Stimulated activated CD4-positive, alpha-beta T cell treated with anti-CD3 and anti-CD28 coated beads, Interleukin-12 subunit alpha, Interleukin-12 subunit beta, amount 100 ng/mL, for 4 hours (primary cell): Measurements from ENCODE around the gene TNRC6C.
"Not testable (repeated sequence)": the region's sequence is repeated elsewhere in the genome, so short reads cannot be mapped to it uniquely, and the experiment has no call there.

Experiments used
- DNase-seq: peaks from one replicate; pipeline ENCODE4 v3.0.0-alpha.2; 2020

The TNRC6C gene

GRCh38 chr17:78129351-78130089 lies 171.0 kb downstream of the TNRC6C start:
- no peak for DNase-seq

DNA sequence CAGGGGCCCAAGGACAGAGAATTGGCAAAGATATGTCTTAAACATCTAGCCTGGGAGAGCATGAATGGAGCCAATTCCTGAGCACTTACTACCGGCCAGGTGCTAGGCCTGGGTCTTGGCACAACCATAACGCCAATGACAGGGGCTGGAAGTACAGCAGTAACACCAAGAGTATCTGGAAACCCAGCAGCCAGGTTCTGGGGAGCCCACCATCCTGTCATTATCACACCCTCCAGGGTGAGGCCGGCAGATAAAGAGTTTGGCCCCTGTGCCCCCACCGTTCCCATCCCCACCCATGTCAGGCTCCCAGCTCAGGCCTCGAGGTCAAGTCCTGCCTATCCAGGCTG lies 171.6 kb downstream of the TNRC6C start:
- DNase-seq = no peak

DNA sequence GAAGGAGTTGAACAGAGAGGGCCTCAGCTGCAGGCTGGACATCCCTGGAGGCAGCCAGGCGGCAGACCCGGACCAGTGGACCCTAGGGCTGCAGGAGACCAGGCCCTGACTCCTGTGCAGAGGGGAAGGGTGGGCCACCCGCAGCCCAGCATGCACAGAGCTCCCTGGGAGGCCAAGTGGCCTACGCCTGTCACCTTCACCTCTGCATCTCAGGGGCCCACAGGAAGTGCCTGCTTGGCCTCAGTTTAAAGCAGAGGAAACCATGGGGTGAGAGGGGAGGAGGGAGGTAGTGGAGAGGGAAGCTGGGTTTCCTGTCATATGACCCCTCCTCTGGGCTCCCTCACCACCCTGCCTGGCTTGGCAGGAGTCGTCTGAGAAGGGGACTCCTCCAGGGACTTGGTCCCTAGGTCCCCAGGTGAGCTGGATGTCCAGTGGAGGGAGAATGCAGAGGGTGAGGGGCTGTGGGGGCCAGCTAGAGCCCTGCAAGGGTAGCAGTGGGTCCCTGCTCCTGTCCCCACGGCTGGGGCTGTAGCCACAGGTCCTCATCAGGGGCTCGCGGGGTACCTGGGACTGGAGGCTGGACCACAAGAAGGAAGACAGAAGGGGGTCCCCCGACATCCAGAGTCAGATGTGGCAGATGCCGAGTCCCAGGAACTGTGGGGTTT lies 172.1 kb downstream of the TNRC6C start, which contains the start of gene TMC8:
Gene TMC8, plus strand, starts transcription at position 335 of the 665 bp plus-strand sequence. CDS start 818 bp downstream, outside the sequence.
- no peak for DNase-seq

DNA sequence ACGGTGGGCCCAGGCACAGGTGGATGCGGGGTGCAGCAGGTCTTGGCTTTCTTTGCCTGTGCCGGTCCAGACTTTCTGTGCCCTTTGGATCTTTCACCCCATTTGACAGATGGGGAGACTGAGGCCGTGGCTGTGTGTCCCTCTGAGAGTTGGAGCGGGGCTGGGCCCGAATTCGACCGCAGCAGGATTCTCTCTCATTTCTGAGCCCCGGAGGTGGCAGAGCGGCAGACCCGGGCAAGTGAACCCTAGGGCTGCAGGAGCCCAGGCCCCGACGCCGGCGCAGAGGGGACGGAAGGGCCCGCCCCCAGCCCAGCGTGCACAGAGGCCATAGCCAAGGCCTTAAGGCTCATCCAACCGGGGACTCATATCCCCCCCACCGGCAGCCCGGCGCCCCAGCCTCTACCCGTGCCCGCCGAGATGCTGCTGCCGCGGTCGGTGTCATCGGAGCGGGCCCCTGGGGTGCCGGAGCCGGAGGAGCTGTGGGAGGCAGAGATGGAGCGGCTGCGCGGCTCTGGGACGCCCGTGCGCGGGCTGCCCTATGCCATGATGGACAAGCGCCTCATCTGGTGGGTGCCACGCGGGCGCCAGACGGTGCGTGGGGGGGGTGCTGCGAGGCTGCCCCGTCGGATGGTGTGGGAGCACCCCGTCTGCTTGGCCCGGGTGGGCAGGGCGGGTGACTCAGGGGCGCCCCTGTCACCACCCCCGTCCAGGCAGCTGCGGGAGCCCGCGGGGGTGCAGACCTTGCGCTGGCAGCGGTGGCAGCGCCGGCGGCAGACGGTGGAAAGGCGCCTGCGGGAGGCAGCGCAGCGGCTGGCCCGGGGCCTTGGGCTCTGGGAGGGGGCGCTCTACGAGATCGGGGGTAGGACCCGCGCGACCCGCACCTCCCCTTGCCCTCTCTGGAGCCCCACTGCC lies 172.9 kb downstream of the TNRC6C start:
- peak; percentile 59 for DNase-seq

- peak; percentile 65 for DNase-seq
Measured at GRCh38 chr17:78132084-78132676, 173.7 kb downstream of the TNRC6C start.

GRCh38 chr17:78132767-78133178 lies 174.3 kb downstream of the TNRC6C start:
- DNase-seq = no peak

GRCh38 chr17:78133179-78133951 lies 174.9 kb downstream of the TNRC6C start:
- no peak for DNase-seq

- DNase-seq = peak; percentile 62
Measured at GRCh38 chr17:78133971-78134898, 175.7 kb downstream of the TNRC6C start.

DNA sequence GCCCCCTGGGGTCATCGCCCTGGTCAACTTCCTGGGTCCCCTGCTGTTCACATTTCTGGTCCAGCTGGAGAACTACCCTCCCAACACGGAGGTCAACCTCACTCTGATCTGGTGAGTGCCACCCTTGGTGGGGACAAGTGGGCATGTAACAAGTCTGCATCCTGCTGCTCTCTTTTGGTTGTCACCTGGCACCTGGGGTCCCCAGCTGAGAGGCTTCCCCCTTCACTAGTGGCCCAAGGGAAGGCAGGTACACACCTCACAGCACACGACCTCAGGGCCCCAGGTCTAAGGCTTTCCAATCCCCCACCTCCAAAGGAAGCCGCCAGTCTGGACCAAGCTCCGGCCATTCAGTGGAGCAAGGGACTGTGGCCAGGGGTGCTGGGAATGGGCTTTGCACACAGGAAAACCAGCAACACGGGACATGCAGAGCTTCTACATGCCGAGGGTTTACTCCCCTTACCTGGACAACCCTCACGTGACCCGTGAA lies 176.4 kb downstream of the TNRC6C start:
- DNase-seq = no peak

- DNase-seq = no peak
Measured at GRCh38 chr17:78135858-78136500, 177.5 kb downstream of the TNRC6C start.

GRCh38 chr17:78137392-78138203 lies 179.1 kb downstream of the TNRC6C start:
- DNase-seq = no peak

DNA sequence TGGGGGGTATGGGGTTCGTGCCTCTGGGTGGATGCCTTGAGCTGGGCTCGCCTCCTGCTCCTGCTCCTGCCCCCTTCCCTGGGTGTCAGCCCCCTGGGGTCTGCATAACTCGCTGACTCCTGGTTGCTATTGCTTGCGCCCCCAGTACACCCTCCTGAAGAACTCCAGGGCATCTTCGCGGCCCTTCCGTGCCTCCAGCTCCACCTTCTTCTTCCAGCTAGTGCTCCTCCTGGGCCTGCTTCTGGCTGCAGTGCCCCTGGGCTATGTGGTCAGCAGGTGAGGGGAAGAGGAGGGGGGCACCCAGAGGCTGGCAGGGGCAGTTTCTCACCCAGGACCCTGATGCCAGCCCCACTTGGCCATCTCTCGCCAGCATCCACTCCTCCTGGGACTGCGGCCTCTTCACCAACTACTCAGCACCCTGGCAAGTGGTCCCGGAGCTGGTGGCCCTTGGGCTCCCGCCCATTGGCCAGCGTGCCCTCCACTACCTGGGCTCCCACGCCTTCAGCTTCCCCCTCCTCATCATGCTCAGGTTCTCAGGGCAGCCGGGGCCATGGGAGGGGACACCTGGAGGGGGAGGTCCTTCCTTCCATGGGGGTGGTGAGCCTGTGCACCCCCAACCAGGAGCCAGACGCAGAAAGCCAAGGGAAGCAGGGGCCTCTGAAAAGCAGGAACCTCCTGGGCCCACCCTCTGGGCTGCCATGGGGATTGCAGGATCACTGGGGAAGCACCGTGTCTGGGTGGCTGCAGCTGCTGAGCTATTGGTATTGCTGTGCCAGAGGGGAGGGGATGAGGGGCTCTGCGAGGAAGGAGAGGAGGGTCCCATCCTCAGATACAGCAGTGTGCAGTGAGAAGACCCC lies 179.9 kb downstream of the TNRC6C start:
- DNase-seq = no peak

DNA sequence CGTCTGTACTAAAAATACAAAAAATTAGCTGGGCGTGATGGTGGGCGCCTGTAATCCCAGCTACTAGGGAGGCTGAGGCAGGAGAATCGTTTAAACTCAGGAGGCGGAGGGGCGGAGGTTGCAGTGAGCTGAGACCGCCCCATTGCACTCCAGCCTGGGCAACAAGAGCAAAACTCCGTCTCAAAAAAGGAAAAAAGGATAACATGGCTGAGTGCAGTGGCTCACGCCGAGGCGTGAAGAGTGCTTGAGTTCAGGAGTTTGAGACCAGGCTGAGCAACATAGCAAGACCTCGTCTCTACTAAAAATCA lies 181.3 kb downstream of the TNRC6C start:
- not testable (repeated sequence) for DNase-seq

DNA sequence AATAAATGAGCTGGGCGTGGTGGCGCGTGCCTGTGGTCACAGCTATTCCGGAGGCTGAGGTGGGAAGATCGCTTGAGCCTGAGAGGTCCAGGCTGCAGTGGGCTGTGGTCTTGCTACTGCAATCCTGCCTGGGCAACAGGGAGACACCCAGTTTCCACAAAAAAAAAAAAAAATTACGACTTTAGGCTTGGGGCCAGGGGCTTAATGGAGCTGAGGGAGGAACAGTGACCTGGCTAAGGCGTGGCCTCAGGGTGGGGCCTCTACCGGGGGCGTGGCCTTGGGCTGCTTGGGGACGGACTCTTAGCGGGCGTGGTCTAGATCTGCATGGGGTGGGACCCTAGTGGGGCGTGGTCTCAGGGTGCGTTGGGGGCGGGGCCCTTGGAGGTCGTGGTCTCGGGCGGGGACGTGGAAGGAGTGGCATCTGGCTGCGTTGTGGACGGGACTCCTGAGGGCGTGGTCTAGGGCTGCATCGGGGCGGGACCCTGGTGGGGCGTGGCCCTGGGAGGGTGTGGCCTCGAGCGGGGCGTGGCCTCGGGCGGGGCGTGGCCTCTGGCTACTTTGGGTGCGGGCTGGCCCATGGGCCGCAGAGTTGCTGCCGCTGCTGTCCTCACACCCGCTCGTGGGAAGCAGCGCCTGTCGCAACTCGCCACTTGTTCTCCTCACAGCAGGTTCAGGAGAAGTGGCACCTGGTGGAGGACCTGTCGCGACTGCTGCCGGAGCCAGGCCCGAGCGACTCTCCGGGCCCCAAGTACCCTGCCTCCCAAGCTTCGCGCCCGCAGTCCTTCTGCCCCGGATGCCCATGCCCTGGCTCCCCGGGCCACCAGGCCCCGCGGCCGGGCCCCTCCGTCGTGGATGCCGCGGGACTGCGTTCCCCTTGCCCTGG lies 181.9 kb downstream of the TNRC6C start:
- peak; percentile 87 for DNase-seq

- DNase-seq = no peak
Measured at GRCh38 chr17:78141437-78142118, 183.1 kb downstream of the TNRC6C start.

DNA sequence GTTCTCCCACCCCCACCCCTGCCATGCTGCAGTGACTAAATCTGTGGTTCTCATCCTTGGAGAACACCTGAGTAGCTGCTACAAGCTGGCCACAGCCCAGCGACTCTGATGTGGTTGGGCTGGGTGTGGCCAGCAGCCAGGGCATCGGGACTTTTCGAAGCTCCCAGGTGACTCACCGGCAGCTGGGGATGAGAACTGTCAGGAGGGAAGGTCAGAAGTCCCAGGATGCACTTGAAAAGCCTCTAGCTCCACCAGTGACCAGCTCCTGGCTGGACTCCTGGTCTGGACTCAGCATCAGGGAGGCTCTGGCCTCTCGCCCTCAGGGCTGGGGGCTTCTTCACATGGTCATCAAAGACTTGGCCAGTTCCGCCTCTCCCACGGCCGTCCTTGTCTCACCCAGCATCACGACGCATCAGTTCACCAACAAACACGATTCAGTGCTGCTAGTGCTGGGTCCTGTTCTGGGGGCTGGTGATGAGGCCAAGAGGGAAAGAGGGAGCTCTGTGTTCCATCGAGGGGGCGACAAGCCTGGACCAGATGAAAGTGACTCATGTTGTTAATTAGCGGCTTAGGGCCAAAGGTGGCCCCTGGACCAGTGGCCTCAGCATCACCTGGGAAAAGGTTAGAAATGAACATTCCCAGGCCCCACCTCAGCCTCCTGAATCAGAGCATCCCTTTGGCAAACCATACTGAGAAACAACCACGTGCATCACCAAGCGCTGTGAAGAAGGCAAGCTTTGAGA lies 183.8 kb downstream of the TNRC6C start:
- no peak for DNase-seq
